Tibial nerve (tissue), 4 donors: ENCODE data around the gene GOLT1B.

Experiments used
- EP300 ChIP-seq, 2 donors: sonication (generic); formaldehyde crosslinking; IDR thresholded peaks; one replicate each; pipeline ENCODE4 v1.6.1; 2017; ENCODE audit warnings: antibody characterized with exemption in 2 of 2, mild to moderate bottlenecking in 1 of 2
- POLR2A ChIP-seq, 2 donors: fragments of 450-650 bp; IDR thresholded peaks; one replicate each; pipeline ENCODE4 v1.6.1; 2017; ENCODE audit warnings: antibody characterized with exemption in 2 of 2, mild to moderate bottlenecking in 2 of 2, moderate library complexity in 2 of 2
- TF ChIP-seq, protein P1 (sequence below), 5 experiments: fragments of 200-600 bp in 3 of 5; fragments of 450-650 bp in 2 of 5; sonication (generic) in 3 of 5; IDR thresholded peaks; one replicate each; pipeline ENCODE4 v1.5.1; 2016 to 2019; ENCODE audit warnings: antibody characterized with exemption in 5 of 5, mild to moderate bottlenecking in 3 of 5, moderate library complexity in 2 of 5

DNA sequence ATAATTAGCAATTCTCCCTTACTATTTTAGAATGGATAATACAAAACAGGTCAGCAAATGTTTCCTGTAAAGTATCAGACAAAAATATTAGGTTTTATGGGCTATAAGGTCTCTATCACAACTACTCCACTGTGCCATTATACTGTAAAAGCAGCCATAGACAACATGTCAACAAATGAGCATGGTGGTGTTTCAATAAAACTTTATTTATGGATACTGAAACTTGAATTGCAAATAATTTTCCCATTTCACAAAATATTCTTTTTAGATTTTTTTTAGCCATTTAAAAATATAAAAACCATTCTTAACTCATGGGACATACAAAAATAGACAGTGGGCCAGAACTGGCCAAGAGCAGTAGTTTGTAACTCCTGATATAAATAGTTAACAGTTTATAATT, 15.6 kb upstream of the GOLT1B start:
- no peak for TF ChIP-seq POLR2A (IDR thresholded peaks at IDR 0.05)
- TF ChIP-seq, protein P1, sequence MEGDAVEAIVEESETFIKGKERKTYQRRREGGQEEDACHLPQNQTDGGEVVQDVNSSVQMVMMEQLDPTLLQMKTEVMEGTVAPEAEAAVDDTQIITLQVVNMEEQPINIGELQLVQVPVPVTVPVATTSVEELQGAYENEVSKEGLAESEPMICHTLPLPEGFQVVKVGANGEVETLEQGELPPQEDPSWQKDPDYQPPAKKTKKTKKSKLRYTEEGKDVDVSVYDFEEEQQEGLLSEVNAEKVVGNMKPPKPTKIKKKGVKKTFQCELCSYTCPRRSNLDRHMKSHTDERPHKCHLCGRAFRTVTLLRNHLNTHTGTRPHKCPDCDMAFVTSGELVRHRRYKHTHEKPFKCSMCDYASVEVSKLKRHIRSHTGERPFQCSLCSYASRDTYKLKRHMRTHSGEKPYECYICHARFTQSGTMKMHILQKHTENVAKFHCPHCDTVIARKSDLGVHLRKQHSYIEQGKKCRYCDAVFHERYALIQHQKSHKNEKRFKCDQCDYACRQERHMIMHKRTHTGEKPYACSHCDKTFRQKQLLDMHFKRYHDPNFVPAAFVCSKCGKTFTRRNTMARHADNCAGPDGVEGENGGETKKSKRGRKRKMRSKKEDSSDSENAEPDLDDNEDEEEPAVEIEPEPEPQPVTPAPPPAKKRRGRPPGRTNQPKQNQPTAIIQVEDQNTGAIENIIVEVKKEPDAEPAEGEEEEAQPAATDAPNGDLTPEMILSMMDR (IDR thresholded peaks at IDR 0.05) = no peak
- no peak for TF ChIP-seq EP300 (IDR thresholded peaks at IDR 0.05)
